HepG2 (cell line): Measurements from ENCODE around the gene VPS37D. TPM values are rescaled to one million over a fixed set of nuclear protein-coding genes. Genes with fewer than 3 reads are reported as not detected.

Experiments used
- CBX2 ChIP-seq, 2 experiments: fragments of 200-600 bp in 1 of 2; sonication (generic); formaldehyde crosslinking in 1 of 2; IDR thresholded peaks; 2 replicates each; pipeline versions ENCODE4 v1.7.0 to v1.8.1; 2018 to 2022; ENCODE audit warnings: low read depth in 2 of 2, low read length in 1 of 2, mild to moderate bottlenecking in 1 of 2, missing genetic modification reagents in 1 of 2
- KLF9 ChIP-seq: IDR thresholded peaks from 2 replicates; pipeline ENCODE4 v1.6.1; 2016; ENCODE audit warnings: low read depth
- SIN3A ChIP-seq: IDR thresholded peaks from 2 replicates; pipeline ENCODE4 v1.6.1; 2011; ENCODE audit warnings: low read depth, mild to moderate bottlenecking, control low read depth, low read length, borderline replicate concordance
- SKI ChIP-seq: fragments of 450-650 bp; IDR thresholded peaks from one replicate; pipeline ENCODE4 v1.6.1; 2018; ENCODE audit warnings: mild to moderate bottlenecking; ENCODE audit not compliant: partially characterized antibody
- TEAD3 ChIP-seq: optimal IDR thresholded peaks from 2 replicates; pipeline ENCODE3; 2016; ENCODE audit warnings: borderline replicate concordance
- ZC3H13 ChIP-seq: sonication (generic); formaldehyde crosslinking; IDR thresholded peaks from 2 replicates; pipeline ENCODE4 v1.8.1; 2023; ENCODE audit warnings: mild to moderate bottlenecking, missing genetic modification reagents, moderate library complexity
- ZNF33A ChIP-seq: sonication (generic); formaldehyde crosslinking; IDR thresholded peaks from 2 replicates; pipeline ENCODE4 v1.5.1; 2020; ENCODE audit warnings: missing genetic modification reagents, mild to moderate bottlenecking, moderate library complexity, borderline replicate concordance
- ZNF468 ChIP-seq: sonication (generic); formaldehyde crosslinking; IDR thresholded peaks from 2 replicates; pipeline ENCODE4 v1.8.0; 2022; ENCODE audit warnings: mild to moderate bottlenecking, moderate library complexity, missing genetic modification reagents
- ZNF496 ChIP-seq: sonication (generic); formaldehyde crosslinking; IDR thresholded peaks from 2 replicates; pipeline ENCODE4 v1.8.1; 2023; ENCODE audit warnings: mild to moderate bottlenecking, moderate library complexity, missing genetic modification reagents; ENCODE audit not compliant: insufficient replicate concordance
- ZNF510 ChIP-seq: sonication (generic); formaldehyde crosslinking; IDR thresholded peaks from 2 replicates; pipeline ENCODE4 v1.4.0; 2020; ENCODE audit warnings: low read depth, mild to moderate bottlenecking, missing genetic modification reagents
- ZNF556 ChIP-seq: sonication (generic); formaldehyde crosslinking; IDR thresholded peaks from 2 replicates; pipeline ENCODE4 v1.4.0; 2020; ENCODE audit warnings: mild to moderate bottlenecking, missing genetic modification reagents, borderline replicate concordance
- ZNF891 ChIP-seq: sonication (generic); formaldehyde crosslinking; IDR thresholded peaks from 2 replicates; pipeline ENCODE4 v1.5.0; 2020; ENCODE audit warnings: mild to moderate bottlenecking, missing genetic modification reagents
- polyA plus RNA-seq, 8 experiments: library from polyadenylated mRNA; depleted of rRNA in 3 of 8; stranded (reverse) in 7 of 8; unstranded in 1 of 8; fragments of >200 nt; fragmentation: Illumina TruSeq in 4 of 8; extraction: Trizol in 4 of 8; gene quantifications; 2 replicates each; pipeline versions ENCODE4 v1.2.1 to v1.2.3, GENCODE V29; 2011 to 2016; ENCODE audit warnings: low read depth in 4 of 8, missing spikeins in 1 of 8, mixed read lengths in 1 of 8; ENCODE audit not compliant: insufficient read depth in 1 of 8
- total RNA-seq, 5 experiments: library from RNA; depleted of rRNA; stranded (reverse); fragments of >200 nt; fragmentation: Illumina TruSeq; extraction: Trizol; gene quantifications; 2 replicates each; pipeline ENCODE4 v1.2.3, GENCODE V29; 2016; ENCODE audit warnings: low read depth in 1 of 5
- TF ChIP-seq, protein P1 (sequence below): sonication (generic); formaldehyde crosslinking; IDR thresholded peaks from 2 replicates; pipeline ENCODE4 v1.8.0; 2022; ENCODE audit warnings: missing genetic modification reagents, mild to moderate bottlenecking, inconsistent platforms, borderline replicate concordance
- TF ChIP-seq, protein P2 (sequence below): sonication (generic); formaldehyde crosslinking; conservative IDR thresholded peaks from 2 replicates; pipeline ENCODE4 v1.8.1; 2023; ENCODE audit warnings: missing genetic modification reagents
- TF ChIP-seq, protein P3 (sequence below): sonication (generic); formaldehyde crosslinking; IDR thresholded peaks from 2 replicates; pipeline ENCODE4 v1.5.0; 2020; ENCODE audit warnings: missing genetic modification reagents
- TF ChIP-seq, protein P4 (sequence below): IDR thresholded peaks from 2 replicates; pipeline ENCODE4 v1.6.1; 2016; ENCODE audit warnings: missing biosample characterization, missing genetic modification reagents, low read depth
- TF ChIP-seq, protein P5 (sequence below): sonication (generic); formaldehyde crosslinking; conservative IDR thresholded peaks from 2 replicates; pipeline ENCODE4 v1.5.0; 2020; ENCODE audit warnings: missing genetic modification reagents
- TF ChIP-seq, protein P6 (sequence below): sonication (generic); formaldehyde crosslinking; IDR thresholded peaks from 2 replicates; pipeline ENCODE4 v1.8.0; 2022; ENCODE audit warnings: mild to moderate bottlenecking, missing genetic modification reagents, moderate library complexity

VPS37D gene
- total and polyA plus RNA-seq, 2 of the 13 experiments (the other 11 are each of a cell fraction or from before 2014, with no cell fraction given), result 3.8 to 6.3 TPM

DNA sequence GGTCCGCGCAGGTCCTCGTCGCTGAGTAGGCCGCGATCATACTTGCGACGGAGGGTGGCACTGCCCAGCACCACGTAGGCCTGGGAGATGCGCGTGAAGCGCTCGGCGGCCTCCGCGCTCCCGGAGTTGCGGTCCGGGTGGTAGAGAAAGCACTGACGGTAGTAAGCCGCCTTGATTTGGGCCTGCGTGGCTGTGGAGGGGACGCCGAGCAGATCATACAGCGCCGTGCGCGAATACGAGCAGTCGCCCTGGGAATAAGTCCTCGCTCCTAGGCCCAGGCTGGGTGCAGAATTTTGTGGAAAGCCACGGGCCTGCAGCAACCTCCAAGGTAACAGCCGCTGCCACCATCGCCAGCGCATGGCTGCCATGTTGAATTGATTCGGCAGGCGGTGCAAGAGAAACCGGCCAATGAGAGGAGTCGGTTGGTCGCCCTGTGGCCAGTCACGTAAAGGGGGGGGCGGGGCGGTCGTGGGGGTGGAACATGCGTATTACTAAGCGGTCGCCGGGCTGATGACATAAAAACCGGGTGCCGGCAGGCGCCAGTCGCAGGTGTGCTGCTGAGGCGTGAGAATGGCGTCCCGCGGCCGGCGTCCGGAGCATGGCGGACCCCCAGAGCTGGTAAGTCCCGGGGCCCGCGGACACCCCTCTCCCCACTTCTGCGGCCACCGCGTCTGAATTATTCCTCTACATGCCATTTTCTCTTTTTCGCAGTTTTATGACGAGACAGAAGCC is 15.6 kb downstream of the VPS37D start, which contains the start of the genes BUD23 and DNAJC30 (continued):
- TF ChIP-seq, protein P1, sequence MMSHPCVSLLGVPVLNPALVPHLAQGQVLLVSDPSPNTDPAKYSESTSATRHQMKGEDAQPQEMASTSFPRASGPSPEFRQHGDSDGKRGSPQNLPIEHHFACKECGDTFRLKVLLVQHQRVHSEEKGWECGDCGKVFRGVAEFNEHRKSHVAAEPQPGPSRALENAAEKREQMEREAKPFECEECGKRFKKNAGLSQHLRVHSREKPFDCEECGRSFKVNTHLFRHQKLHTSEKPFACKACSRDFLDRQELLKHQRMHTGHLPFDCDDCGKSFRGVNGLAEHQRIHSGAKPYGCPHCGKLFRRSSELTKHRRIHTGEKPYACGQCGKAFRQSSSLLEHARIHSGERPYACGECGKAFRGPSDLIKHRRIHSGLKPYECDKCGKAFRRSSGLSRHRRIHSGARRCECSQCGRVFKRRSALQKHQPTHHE (CRISPR knock-in tag), result peak; percentile 85; the same call in 1 of the 2 replicates
- TF ChIP-seq ZNF33A (CRISPR knock-in tag), result no peak
- TF ChIP-seq, protein P2, sequence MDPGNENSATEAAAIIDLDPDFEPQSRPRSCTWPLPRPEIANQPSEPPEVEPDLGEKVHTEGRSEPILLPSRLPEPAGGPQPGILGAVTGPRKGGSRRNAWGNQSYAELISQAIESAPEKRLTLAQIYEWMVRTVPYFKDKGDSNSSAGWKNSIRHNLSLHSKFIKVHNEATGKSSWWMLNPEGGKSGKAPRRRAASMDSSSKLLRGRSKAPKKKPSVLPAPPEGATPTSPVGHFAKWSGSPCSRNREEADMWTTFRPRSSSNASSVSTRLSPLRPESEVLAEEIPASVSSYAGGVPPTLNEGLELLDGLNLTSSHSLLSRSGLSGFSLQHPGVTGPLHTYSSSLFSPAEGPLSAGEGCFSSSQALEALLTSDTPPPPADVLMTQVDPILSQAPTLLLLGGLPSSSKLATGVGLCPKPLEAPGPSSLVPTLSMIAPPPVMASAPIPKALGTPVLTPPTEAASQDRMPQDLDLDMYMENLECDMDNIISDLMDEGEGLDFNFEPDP, result 0 out of 2 replicates have a peak, but pooled peaks have one; percentile 79
- no peak for TF ChIP-seq SKI
- no peak for TF ChIP-seq ZNF496
- TF ChIP-seq KLF9, result no peak
- no peak for TF ChIP-seq ZNF468 (CRISPR knock-in tag)
- TF ChIP-seq, protein P3, sequence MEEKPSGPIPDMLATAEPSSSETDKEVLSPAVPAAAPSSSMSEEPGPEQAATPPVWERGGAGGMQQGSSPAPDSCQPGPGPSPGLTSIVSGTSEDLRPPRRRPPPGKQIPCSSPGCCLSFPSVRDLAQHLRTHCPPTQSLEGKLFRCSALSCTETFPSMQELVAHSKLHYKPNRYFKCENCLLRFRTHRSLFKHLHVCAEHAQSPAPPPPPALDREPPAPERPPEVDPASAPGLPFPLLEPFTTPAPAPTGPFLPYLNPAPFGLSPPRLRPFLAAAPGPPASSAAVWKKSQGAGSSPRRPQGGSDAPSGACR (CRISPR knock-in tag), result no peak
- TF ChIP-seq, protein P4, sequence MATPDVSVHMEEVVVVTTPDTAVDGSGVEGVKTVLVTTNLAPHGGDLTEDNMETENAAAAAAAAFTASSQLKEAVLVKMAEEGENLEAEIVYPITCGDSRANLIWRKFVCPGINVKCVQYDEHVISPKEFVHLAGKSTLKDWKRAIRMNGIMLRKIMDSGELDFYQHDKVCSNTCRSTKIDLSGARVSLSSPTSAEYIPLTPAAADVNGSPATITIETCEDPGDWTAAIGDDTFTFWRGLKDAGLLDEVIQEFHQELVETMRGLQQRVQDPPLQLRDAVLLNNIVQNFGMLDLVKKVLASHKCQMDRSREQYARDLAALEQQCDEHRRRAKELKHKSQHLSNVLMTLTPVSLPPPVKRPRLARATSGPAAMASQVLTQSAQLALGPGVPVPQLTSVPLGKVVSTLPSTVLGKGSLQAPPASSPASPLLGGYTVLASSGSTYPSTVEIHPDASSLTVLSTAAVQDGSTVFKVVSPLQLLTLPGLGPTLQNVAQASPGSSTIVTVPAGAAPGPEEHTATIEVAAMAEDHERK (CRISPR knock-in tag), result no peak; the same call in 1 of the 2 replicates
- TF ChIP-seq, protein P5, sequence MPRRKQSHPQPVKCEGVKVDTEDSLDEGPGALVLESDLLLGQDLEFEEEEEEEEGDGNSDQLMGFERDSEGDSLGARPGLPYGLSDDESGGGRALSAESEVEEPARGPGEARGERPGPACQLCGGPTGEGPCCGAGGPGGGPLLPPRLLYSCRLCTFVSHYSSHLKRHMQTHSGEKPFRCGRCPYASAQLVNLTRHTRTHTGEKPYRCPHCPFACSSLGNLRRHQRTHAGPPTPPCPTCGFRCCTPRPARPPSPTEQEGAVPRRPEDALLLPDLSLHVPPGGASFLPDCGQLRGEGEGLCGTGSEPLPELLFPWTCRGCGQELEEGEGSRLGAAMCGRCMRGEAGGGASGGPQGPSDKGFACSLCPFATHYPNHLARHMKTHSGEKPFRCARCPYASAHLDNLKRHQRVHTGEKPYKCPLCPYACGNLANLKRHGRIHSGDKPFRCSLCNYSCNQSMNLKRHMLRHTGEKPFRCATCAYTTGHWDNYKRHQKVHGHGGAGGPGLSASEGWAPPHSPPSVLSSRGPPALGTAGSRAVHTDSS (CRISPR knock-in tag), result no peak
- peak; percentile 94 for TF ChIP-seq SIN3A
- TF ChIP-seq CBX2 (IDR thresholded peaks at IDR 0.05; ENCODE audit: low read depth, low read length), result no peak
- no peak for TF ChIP-seq CBX2 (CRISPR knock-in tag; IDR thresholded peaks at IDR 0.05; ENCODE audit: low read depth)
- TF ChIP-seq ZNF891 (CRISPR knock-in tag), result peak; percentile 43; the same call in 1 of the 2 replicates
- TF ChIP-seq ZNF556 (CRISPR knock-in tag), result no peak
- TF ChIP-seq, protein P6, sequence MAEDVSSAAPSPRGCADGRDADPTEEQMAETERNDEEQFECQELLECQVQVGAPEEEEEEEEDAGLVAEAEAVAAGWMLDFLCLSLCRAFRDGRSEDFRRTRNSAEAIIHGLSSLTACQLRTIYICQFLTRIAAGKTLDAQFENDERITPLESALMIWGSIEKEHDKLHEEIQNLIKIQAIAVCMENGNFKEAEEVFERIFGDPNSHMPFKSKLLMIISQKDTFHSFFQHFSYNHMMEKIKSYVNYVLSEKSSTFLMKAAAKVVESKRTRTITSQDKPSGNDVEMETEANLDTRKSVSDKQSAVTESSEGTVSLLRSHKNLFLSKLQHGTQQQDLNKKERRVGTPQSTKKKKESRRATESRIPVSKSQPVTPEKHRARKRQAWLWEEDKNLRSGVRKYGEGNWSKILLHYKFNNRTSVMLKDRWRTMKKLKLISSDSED (CRISPR knock-in tag), result no peak
- TF ChIP-seq ZNF510, result no peak
- no peak for TF ChIP-seq TEAD3
- TF ChIP-seq ZC3H13 (CRISPR knock-in tag), result peak; percentile 62; the same call in 1 of the 2 replicates
